Measurements from ENCODE around the gene HSF2BP. TPM values are rescaled to one million over a fixed set of nuclear protein-coding genes. Genes with fewer than 3 reads are reported as not detected.

HSF2BP gene
- total RNA-seq, 4 donors from 2014 or later = 0.29 to 5.7 (median 1.2) TPM; not detected in 1

DNA sequence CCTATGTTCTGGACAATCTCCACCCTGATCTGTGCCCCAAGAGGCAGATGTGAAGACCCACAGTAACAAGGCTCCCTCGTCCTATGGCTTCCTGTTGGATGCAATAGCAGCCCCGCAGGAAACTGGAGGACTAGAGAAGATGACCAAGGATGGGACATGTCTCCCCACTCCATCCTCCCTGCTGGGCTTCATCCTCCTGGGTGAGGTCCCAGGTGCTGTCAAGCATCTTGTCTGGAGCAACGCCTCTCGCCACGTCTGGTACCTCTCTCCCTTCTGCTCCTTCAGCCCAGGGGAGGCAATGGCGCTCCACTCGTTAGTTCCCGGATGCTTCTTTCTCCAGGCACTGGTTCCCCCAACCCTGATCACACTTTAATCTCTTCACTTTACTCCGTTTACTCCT lies 11.1 kb downstream of the HSF2BP start:
- Histone ChIP-seq H3K36me3 (no peaks in the 10 kb centered on the region), H3K4me3 (no peak overlapping the region), H3K27me3 (no peaks in the 10 kb centered on the region), H3K27ac (no peak overlapping the region), H3K9me3 (no peaks in the 10 kb centered on the region), H3K4me1 (no peaks in the 10 kb centered on the region)
- intact Hi-C loops (cut with DNase I; ENCODE audit: low total_unique reads) = no loop called here
- DNase-seq = no peak
- TF ChIP-seq POLR2A (IDR thresholded peaks at IDR 0.05) = no peak
- TF ChIP-seq, protein P1, sequence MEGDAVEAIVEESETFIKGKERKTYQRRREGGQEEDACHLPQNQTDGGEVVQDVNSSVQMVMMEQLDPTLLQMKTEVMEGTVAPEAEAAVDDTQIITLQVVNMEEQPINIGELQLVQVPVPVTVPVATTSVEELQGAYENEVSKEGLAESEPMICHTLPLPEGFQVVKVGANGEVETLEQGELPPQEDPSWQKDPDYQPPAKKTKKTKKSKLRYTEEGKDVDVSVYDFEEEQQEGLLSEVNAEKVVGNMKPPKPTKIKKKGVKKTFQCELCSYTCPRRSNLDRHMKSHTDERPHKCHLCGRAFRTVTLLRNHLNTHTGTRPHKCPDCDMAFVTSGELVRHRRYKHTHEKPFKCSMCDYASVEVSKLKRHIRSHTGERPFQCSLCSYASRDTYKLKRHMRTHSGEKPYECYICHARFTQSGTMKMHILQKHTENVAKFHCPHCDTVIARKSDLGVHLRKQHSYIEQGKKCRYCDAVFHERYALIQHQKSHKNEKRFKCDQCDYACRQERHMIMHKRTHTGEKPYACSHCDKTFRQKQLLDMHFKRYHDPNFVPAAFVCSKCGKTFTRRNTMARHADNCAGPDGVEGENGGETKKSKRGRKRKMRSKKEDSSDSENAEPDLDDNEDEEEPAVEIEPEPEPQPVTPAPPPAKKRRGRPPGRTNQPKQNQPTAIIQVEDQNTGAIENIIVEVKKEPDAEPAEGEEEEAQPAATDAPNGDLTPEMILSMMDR (IDR thresholded peaks at IDR 0.05) = no peak

GRCh38 chr21:43646550-43647260 lies 12.6 kb downstream of the HSF2BP start:
- Histone ChIP-seq H3K4me1 (no peaks in the 10 kb centered on the region), H3K36me3 (no peaks in the 10 kb centered on the region), H3K4me3 (no peak overlapping the region), H3K27me3 (no peaks in the 10 kb centered on the region), H3K9me3 (no peaks in the 10 kb centered on the region), H3K27ac (no peak overlapping the region)
- TF ChIP-seq, protein P1 (IDR thresholded peaks at IDR 0.05) = peak; percentile 99
- no peak for TF ChIP-seq POLR2A (IDR thresholded peaks at IDR 0.05)
- peak; percentile 90 for DNase-seq
- intact Hi-C loops (cut with DNase I; ENCODE audit: low total_unique reads) = no loop called here

DNA sequence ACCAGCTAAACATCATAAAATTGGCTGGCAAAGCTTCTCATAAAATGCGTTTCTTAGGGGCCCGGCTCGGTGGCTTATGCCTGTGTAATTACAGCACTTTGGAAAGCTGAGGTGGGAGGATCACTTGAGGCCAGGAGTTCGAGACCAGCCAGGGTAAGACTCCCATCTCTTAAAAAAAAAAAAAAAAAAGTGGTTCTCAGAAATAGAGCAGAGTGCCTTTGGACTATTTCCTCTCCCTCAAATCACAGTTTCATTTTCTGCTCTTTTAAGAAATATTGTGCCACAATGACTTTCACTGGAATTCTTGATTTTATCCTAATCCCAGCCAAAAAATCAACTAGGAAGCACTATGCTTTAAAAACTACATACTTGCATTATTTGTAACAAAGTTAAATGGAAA lies 13.3 kb downstream of the HSF2BP start:
- no peak for TF ChIP-seq POLR2A (IDR thresholded peaks at IDR 0.05)
- TF ChIP-seq, protein P1 (IDR thresholded peaks at IDR 0.05) = no peak
- Histone ChIP-seq H3K27ac (peak overlapping the region; percentile 42 to 59), H3K9me3 (no peaks in the 10 kb centered on the region), H3K4me1 (no peaks in the 10 kb centered on the region), H3K4me3 (no peak overlapping the region), H3K36me3 (no peaks in the 10 kb centered on the region), H3K27me3 (no peaks in the 10 kb centered on the region)
- no peak for DNase-seq
- intact Hi-C loops (cut with DNase I; ENCODE audit: low total_unique reads) = no loop called here

GRCh38 chr21:43645136-43645891 lies 14.0 kb downstream of the HSF2BP start:
- intact Hi-C loops (cut with DNase I; ENCODE audit: low total_unique reads) = no loop called here
- H3K4me1 ChIP-seq = no peaks in the 10 kb centered on the region
- H3K27ac ChIP-seq = peak overlapping the region; percentile 42 to 59
- no peaks in the 10 kb centered on the region for H3K27me3 ChIP-seq
- H3K9me3 ChIP-seq = no peaks in the 10 kb centered on the region
- no peak overlapping the region for H3K4me3 ChIP-seq
- TF ChIP-seq POLR2A (IDR thresholded peaks at IDR 0.05) = no peak
- TF ChIP-seq, protein P1 (IDR thresholded peaks at IDR 0.05) = peak; percentile 54 to 73 (median 55)
- H3K36me3 ChIP-seq = no peaks in the 10 kb centered on the region
- peak; percentile 42 to 57 for DNase-seq

DNA sequence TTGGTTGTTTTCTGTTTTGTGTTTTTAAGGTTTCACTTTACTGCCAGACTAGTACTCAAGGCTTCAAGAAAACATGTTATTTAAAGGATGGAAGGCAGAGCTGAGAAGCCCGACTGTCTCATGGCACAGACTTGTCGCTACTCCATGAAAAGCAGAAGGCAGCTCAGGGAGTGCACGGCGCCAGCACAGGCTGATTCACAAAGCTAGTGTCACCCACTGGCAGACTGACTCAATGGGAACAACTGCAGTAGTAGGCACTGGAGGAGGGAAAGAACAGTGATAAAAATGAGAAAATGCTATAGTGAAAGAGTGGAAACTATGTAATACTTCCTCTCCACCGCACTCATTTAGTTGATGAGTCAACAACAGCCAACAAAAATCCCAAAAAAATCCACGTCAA lies 14.7 kb downstream of the HSF2BP start:
- Histone ChIP-seq H3K36me3 (no peaks in the 10 kb centered on the region), H3K4me3 (no peak overlapping the region), H3K27ac (no peak overlapping the region), H3K27me3 (no peaks in the 10 kb centered on the region), H3K4me1 (no peaks in the 10 kb centered on the region), H3K9me3 (no peaks in the 10 kb centered on the region)
- intact Hi-C loops (cut with DNase I; ENCODE audit: low total_unique reads) = no loop called here
- TF ChIP-seq, protein P1 (IDR thresholded peaks at IDR 0.05) = no peak
- no peak for TF ChIP-seq POLR2A (IDR thresholded peaks at IDR 0.05)
- no peak for DNase-seq
